Measurements from ENCODE around the gene HOXC10.

DNA sequence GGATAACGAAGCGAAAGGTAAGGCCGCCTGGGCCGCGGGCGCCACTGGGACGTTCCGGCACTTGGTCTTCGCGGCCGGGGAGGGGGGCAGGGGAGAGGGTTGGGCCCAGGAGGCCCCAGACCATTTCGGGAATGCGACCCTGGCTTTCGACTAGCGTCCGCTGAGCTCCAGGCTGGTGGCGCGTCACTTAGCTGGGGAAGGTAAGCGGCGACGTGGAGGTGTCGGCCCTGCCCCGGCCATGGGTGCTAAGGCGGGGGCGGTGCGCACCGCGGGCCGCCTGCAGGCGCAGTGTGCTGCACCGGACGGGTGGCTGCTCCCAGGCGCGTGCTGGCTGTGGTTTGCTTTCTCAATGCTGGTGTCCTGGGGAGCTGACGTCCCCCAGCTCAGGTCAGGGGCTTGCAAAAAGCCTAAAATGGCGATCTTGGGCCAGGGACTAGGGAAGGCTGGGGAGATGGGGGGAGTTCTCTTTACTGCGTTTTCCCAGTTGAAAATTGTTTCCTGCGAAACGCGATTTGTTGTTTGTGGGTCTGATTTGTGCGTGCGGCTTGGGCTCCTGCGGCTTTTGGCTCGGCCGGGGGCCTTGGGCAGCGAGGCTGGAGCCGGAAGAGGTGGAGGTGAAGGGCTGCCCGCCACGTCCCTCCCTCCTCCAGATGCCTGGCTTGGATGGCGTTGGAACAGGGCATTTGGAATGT lies 1.2 kb downstream of the HOXC10 start:
- no peak for TF ChIP-seq CTCF (conservative IDR thresholded peaks at IDR 0.05; ENCODE audit: low read length)
- TF ChIP-seq EZH2phosphoT487 (IDR thresholded peaks at IDR 0.05; ENCODE audit: borderline replicate concordance) = no peak

Data from Loucy (cell line).